ENCODE measurements around the gene ELF4.

The ELF4 gene

DNA sequence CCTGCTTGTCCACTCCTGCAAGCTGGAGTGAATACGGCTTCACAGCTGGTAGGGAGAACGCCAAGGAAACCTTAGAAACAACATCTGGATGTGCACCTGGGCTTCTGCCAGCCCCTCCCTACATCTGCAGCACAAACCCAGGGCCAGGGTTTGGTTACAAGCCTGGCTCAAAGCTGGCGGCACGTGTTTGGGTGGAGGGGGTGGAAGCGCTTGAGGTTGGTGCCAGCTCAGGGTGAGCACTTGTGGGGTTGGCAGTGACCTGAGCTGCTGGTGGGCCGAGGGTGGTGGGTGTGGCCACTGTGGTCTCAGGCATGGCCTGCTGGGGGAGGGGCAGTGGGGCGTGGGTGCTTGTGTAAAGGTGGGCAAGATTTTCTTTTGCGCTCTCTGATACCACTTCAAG lies 15.6 kb downstream of the ELF4 start:
- H3K79me2 ChIP-seq (ENCODE audit: low read length) = peaks cover 97% of the 10 kb centered on the region
- H3K9ac ChIP-seq (ENCODE audit: low read length) = no peak overlapping the region
- no peaks in the 10 kb centered on the region for H3K9me3 ChIP-seq (ENCODE audit: insufficient read depth, low read length)
- TF ChIP-seq, protein P1, sequence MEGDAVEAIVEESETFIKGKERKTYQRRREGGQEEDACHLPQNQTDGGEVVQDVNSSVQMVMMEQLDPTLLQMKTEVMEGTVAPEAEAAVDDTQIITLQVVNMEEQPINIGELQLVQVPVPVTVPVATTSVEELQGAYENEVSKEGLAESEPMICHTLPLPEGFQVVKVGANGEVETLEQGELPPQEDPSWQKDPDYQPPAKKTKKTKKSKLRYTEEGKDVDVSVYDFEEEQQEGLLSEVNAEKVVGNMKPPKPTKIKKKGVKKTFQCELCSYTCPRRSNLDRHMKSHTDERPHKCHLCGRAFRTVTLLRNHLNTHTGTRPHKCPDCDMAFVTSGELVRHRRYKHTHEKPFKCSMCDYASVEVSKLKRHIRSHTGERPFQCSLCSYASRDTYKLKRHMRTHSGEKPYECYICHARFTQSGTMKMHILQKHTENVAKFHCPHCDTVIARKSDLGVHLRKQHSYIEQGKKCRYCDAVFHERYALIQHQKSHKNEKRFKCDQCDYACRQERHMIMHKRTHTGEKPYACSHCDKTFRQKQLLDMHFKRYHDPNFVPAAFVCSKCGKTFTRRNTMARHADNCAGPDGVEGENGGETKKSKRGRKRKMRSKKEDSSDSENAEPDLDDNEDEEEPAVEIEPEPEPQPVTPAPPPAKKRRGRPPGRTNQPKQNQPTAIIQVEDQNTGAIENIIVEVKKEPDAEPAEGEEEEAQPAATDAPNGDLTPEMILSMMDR (IDR thresholded peaks at IDR 0.05; ENCODE audit: low read depth, low read length) = no peak
- TF ChIP-seq EZH2phosphoT487 (IDR thresholded peaks at IDR 0.05; ENCODE audit: low read depth) = no peak
- H4K20me1 ChIP-seq (ENCODE audit: insufficient read depth, low read length) = peaks cover 65% of the 10 kb centered on the region
- no peaks in the 10 kb centered on the region for H3K27me3 ChIP-seq (ENCODE audit: low read depth, low read length)
- H3K27ac ChIP-seq (ENCODE audit: low read length) = no peak overlapping the region
- H2AFZ ChIP-seq (ENCODE audit: low read depth, low read length) = no peak overlapping the region
- H3K4me3 ChIP-seq (ENCODE audit: low read length) = no peak overlapping the region
- peaks cover 3% of the 10 kb centered on the region for H3K36me3 ChIP-seq (replicated peaks; ENCODE audit: low read depth, low read length)
- H3K4me2 ChIP-seq (ENCODE audit: low read length) = no peak overlapping the region
- peaks cover 30% of the 10 kb centered on the region for H3K4me1 ChIP-seq (ENCODE audit: low read length)

DNA sequence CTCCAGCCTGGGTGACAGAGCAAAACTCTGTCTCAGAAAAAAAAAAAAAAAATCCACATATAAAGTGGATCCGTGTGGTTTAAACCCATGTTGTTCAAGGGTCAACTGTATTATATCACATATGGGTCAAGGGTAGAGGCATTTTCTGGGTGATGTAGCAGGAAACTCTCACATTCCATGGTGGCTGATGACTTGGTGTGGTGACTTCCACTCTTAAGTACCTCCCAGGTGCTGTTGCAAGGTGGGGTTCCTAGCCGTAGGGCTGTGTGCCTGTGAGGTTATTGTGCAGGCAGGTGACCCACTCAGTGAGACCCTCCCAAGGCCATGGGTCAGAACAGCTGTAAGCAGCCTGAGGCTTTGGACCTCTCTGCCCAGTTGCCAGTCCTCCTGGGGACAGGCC lies 17.0 kb downstream of the ELF4 start:
- H3K4me2 ChIP-seq (ENCODE audit: low read length) = no peak overlapping the region
- no peak overlapping the region for H2AFZ ChIP-seq (ENCODE audit: low read depth, low read length)
- TF ChIP-seq EZH2phosphoT487 (IDR thresholded peaks at IDR 0.05; ENCODE audit: low read depth) = no peak
- TF ChIP-seq, protein P1 (IDR thresholded peaks at IDR 0.05; ENCODE audit: low read depth, low read length) = no peak
- no peak overlapping the region for H3K4me3 ChIP-seq (ENCODE audit: low read length)
- peaks cover 43% of the 10 kb centered on the region for H3K4me1 ChIP-seq (ENCODE audit: low read length)
- H3K27me3 ChIP-seq (ENCODE audit: low read depth, low read length) = no peaks in the 10 kb centered on the region
- H3K9ac ChIP-seq (ENCODE audit: low read length) = no peak overlapping the region
- peak overlapping the region; percentile 35 for H3K27ac ChIP-seq (ENCODE audit: low read length)
- peaks cover 3% of the 10 kb centered on the region for H3K36me3 ChIP-seq (replicated peaks; ENCODE audit: low read depth, low read length)
- peaks cover 55% of the 10 kb centered on the region for H4K20me1 ChIP-seq (ENCODE audit: insufficient read depth, low read length)
- H3K9me3 ChIP-seq (ENCODE audit: insufficient read depth, low read length) = no peaks in the 10 kb centered on the region
- peaks cover 97% of the 10 kb centered on the region for H3K79me2 ChIP-seq (ENCODE audit: low read length)

- no peak for TF ChIP-seq EZH2phosphoT487 (IDR thresholded peaks at IDR 0.05; ENCODE audit: low read depth)
- TF ChIP-seq, protein P1 (IDR thresholded peaks at IDR 0.05; ENCODE audit: low read depth, low read length) = peak; percentile 18; the same call in 1 of the 2 replicates
- peak overlapping the region; percentile 95 for H3K9ac ChIP-seq (ENCODE audit: low read length)
- peaks cover 97% of the 10 kb centered on the region for H3K79me2 ChIP-seq (ENCODE audit: low read length)
These were observed 18.2 kb downstream of the ELF4 start for GRCh38 chrX:130091980-130092522.

GRCh38 chrX:130090364-130090763 lies 19.9 kb downstream of the ELF4 start:
- H3K36me3 ChIP-seq (replicated peaks; ENCODE audit: low read depth, low read length) = peaks cover 3% of the 10 kb centered on the region
- H4K20me1 ChIP-seq (ENCODE audit: insufficient read depth, low read length) = peaks cover 28% of the 10 kb centered on the region
- peak overlapping the region; percentile 39 for H3K27ac ChIP-seq (ENCODE audit: low read length)
- peaks cover 97% of the 10 kb centered on the region for H3K79me2 ChIP-seq (ENCODE audit: low read length)
- no peak overlapping the region for H3K9ac ChIP-seq (ENCODE audit: low read length)
- no peak overlapping the region for H2AFZ ChIP-seq (ENCODE audit: low read depth, low read length)
- H3K4me1 ChIP-seq (ENCODE audit: low read length) = peaks cover 72% of the 10 kb centered on the region
- no peaks in the 10 kb centered on the region for H3K27me3 ChIP-seq (ENCODE audit: low read depth, low read length)
- H3K4me2 ChIP-seq (ENCODE audit: low read length) = peak overlapping the region; percentile 26; the same call in 1 of the 2 replicates
- no peaks in the 10 kb centered on the region for H3K9me3 ChIP-seq (ENCODE audit: insufficient read depth, low read length)
- no peak overlapping the region for H3K4me3 ChIP-seq (ENCODE audit: low read length)
- TF ChIP-seq, protein P1 (IDR thresholded peaks at IDR 0.05; ENCODE audit: low read depth, low read length) = no peak
- no peak for TF ChIP-seq EZH2phosphoT487 (IDR thresholded peaks at IDR 0.05; ENCODE audit: low read depth)

More at GRCh38 chrX:130091980-130092522, 18.2 kb downstream of the ELF4 start:
- Histone ChIP-seq H3K9me3 (ENCODE audit: insufficient read depth, low read length) (no peaks in the 10 kb centered on the region), H3K36me3 (replicated peaks; ENCODE audit: low read depth, low read length) (peaks cover 3% of the 10 kb centered on the region), H3K27me3 (ENCODE audit: low read depth, low read length) (no peaks in the 10 kb centered on the region), H4K20me1 (ENCODE audit: insufficient read depth, low read length) (peaks cover 44% of the 10 kb centered on the region), H2AFZ (ENCODE audit: low read depth, low read length) (no peak overlapping the region), H3K4me2 (ENCODE audit: low read length) (peak overlapping the region; percentile 96), H3K4me1 (ENCODE audit: low read length) (peaks cover 56% of the 10 kb centered on the region), H3K4me3 (ENCODE audit: low read length) (peak overlapping the region; percentile 90), H3K27ac (ENCODE audit: low read length) (peak overlapping the region; percentile 94)

Data from OCI-LY3 (cell line).